ENCODE data around the gene CHCHD6.
A peak's percentile ranks its signal among the peaks of the same experiment; 100 is the strongest.

CHCHD6 gene

GRCh38 chr3:126964950-126965349 is 260.9 kb downstream of the CHCHD6 start:
- DNase-seq = no peak
- Mint-ChIP-seq H3K4me3 (no peak overlapping the region), H3K9me3 (no peaks in the 10 kb centered on the region), H3K4me1 (peaks cover 67% of the 10 kb centered on the region), H3K36me3 (ENCODE audit: low read depth) (no peaks in the 10 kb centered on the region), H3K27ac (no peak overlapping the region), H3K27me3 (ENCODE audit: low read depth, poor library complexity) (peaks cover 4% of the 10 kb centered on the region)
- no peak for TF ChIP-seq CTCF (IDR thresholded peaks at IDR 0.05)

- H3K27ac Mint-ChIP-seq = no peak overlapping the region
- no peak overlapping the region for H3K4me3 Mint-ChIP-seq
- no peaks in the 10 kb centered on the region for H3K36me3 Mint-ChIP-seq (ENCODE audit: low read depth)
- H3K9me3 Mint-ChIP-seq = no peaks in the 10 kb centered on the region
- no peak for TF ChIP-seq CTCF (IDR thresholded peaks at IDR 0.05)
- H3K27me3 Mint-ChIP-seq (ENCODE audit: low read depth, poor library complexity) = peaks cover 4% of the 10 kb centered on the region
- peaks cover 67% of the 10 kb centered on the region for H3K4me1 Mint-ChIP-seq
- DNase-seq = no peak
Observed at GRCh38 chr3:126965526-126966080, 261.6 kb downstream of the CHCHD6 start.

- no peak for DNase-seq
- peaks cover 4% of the 10 kb centered on the region for H3K27me3 Mint-ChIP-seq (ENCODE audit: low read depth, poor library complexity)
- H3K4me3 Mint-ChIP-seq = no peak overlapping the region
- no peak overlapping the region for H3K27ac Mint-ChIP-seq
- peaks cover 57% of the 10 kb centered on the region for H3K4me1 Mint-ChIP-seq
- H3K36me3 Mint-ChIP-seq (ENCODE audit: low read depth) = no peaks in the 10 kb centered on the region
- TF ChIP-seq CTCF (IDR thresholded peaks at IDR 0.05) = no peak
- no peaks in the 10 kb centered on the region for H3K9me3 Mint-ChIP-seq
Observed at GRCh38 chr3:126967386-126967785, 263.3 kb downstream of the CHCHD6 start.

- peak overlapping the region; percentile 48 for H3K4me3 Mint-ChIP-seq
- no peaks in the 10 kb centered on the region for H3K36me3 Mint-ChIP-seq (ENCODE audit: low read depth)
- peaks cover 4% of the 10 kb centered on the region for H3K9me3 Mint-ChIP-seq
- peaks cover 53% of the 10 kb centered on the region for H3K4me1 Mint-ChIP-seq
- TF ChIP-seq CTCF (IDR thresholded peaks at IDR 0.05) = no peak
- no peak for DNase-seq
- H3K27ac Mint-ChIP-seq = peak overlapping the region; percentile 91
- peaks cover 4% of the 10 kb centered on the region for H3K27me3 Mint-ChIP-seq (ENCODE audit: low read depth, poor library complexity)
Observed at GRCh38 chr3:126968391-126969390, 264.7 kb downstream of the CHCHD6 start.

GRCh38 chr3:126969586-126969985 is 265.5 kb downstream of the CHCHD6 start:
- Mint-ChIP-seq H3K4me3 (peak overlapping the region; percentile 4), H3K27me3 (ENCODE audit: low read depth, poor library complexity) (peaks cover 9% of the 10 kb centered on the region), H3K36me3 (ENCODE audit: low read depth) (peaks cover 6% of the 10 kb centered on the region), H3K9me3 (peaks cover 13% of the 10 kb centered on the region), H3K27ac (no peak overlapping the region), H3K4me1 (peaks cover 49% of the 10 kb centered on the region)
- no peak for DNase-seq
- no peak for TF ChIP-seq CTCF (IDR thresholded peaks at IDR 0.05)

All from nephron progenitor cell (in vitro differentiated cells).